B cell (primary cell): ENCODE measurements around the gene IL25. TPM values are rescaled to one million over a fixed set of nuclear protein-coding genes. Genes with fewer than 3 reads are reported as not detected.

Experiments
- ATAC-seq: fragments of 200-7000 bp; cut with Tn5 transposase; one replicate; pipeline ENCODE4 v1.10.0; 2021; ENCODE audit warnings: low read depth, mild to moderate bottlenecking, moderate number of reproducible peaks, moderate library complexity
- CTCF ChIA-PET: fragments of 350-600 bp; sonication (Branson Sonifier 250); formaldehyde crosslinking; loops from one replicate; lab custom pipeline; 2021; ENCODE audit warnings: antibody characterized with exemption, inconsistent platforms; lab: Charles Lee
- POLR2A ChIA-PET: fragments of 350-600 bp; sonication (Branson Sonifier 250); formaldehyde crosslinking; loops from one replicate; lab custom pipeline; 2021; ENCODE audit warnings: antibody characterized with exemption; lab: Charles Lee
- DNase-seq: peaks from one replicate; pipeline ENCODE4 v3.0.0; 2013
- H2AFZ ChIP-seq: 2 replicates; pipeline ENCODE4 v1.6.1; 2012; ENCODE audit warnings: mild to moderate bottlenecking, low read depth, low read length; ENCODE audit not compliant: insufficient read depth, poor library complexity, severe bottlenecking
- H3K27ac ChIP-seq, 2 donors: 1 replicate in 1 of 2; 2 replicates in 1 of 2; pipeline ENCODE4 v1.5.1; 2012 to 2013; ENCODE audit warnings: low read length in 2 of 2, mild to moderate bottlenecking in 2 of 2, moderate library complexity in 1 of 2
- H3K27me3 ChIP-seq, 4 experiments: fragments of 200-600 bp in 1 of 4; sonication (generic) in 1 of 4; replicated peaks in 1 of 4; 1 replicate in 2 of 4; 2 replicates in 2 of 4; pipeline versions ENCODE4 v1.6.1 to v1.7.0; 2013 to 2016; ENCODE audit warnings: low read length in 3 of 4, mild to moderate bottlenecking in 2 of 4, mixed read lengths in 1 of 4, moderate library complexity in 1 of 4; ENCODE audit not compliant: insufficient read depth in 4 of 4, control insufficient read depth in 3 of 4; ENCODE audit errors: control extremely low read depth in 1 of 4
- H3K36me3 ChIP-seq, 2 experiments: replicated peaks in 1 of 2; 1 replicate in 1 of 2; 2 replicates in 1 of 2; pipeline versions ENCODE4 v1.6.1 to v1.7.1; 2013; ENCODE audit warnings: low read length in 1 of 2; ENCODE audit not compliant: insufficient read depth in 2 of 2, control insufficient read depth in 1 of 2; ENCODE audit errors: control extremely low read depth in 1 of 2, extremely low read depth in 1 of 2
- H3K4me1 ChIP-seq, 2 donors: fragments of 200-600 bp in 1 of 2; sonication (generic) in 1 of 2; 1 replicate in 1 of 2; 2 replicates in 1 of 2; pipeline versions ENCODE4 v1.5.1 to v1.6.1; 2013 to 2017; ENCODE audit warnings: low read length in 2 of 2; ENCODE audit not compliant: control insufficient read depth in 2 of 2, insufficient read depth in 2 of 2
- H3K4me2 ChIP-seq: replicated peaks from 2 replicates; pipeline ENCODE3; 2012; ENCODE audit warnings: mild to moderate bottlenecking, low read depth, low read length; ENCODE audit not compliant: poor library complexity, severe bottlenecking
- H3K4me3 ChIP-seq, 5 experiments: fragments of 200-600 bp in 1 of 5; sonication (generic) in 1 of 5; 1 replicate in 3 of 5; 2 replicates in 2 of 5; pipeline versions ENCODE4 v1.5.1 to v1.7.0; 2011 to 2016; ENCODE audit warnings: low read length in 4 of 5, mild to moderate bottlenecking in 4 of 5, low read depth in 2 of 5, control low read depth in 1 of 5, moderate library complexity in 1 of 5; ENCODE audit not compliant: insufficient read depth in 1 of 5; ENCODE audit errors: control extremely low read depth in 1 of 5, extremely low read depth in 1 of 5
- H3K79me2 ChIP-seq: fragments of 200-600 bp; sonication (generic); one replicate; pipeline ENCODE4 v1.6.0; 2016; ENCODE audit warnings: low read length; ENCODE audit not compliant: control insufficient read depth, insufficient read depth
- H3K9ac ChIP-seq: fragments of 200-600 bp; sonication (generic); 2 replicates; pipeline ENCODE4 v1.6.1; 2017; ENCODE audit warnings: mild to moderate bottlenecking, low read length, moderate library complexity
- H3K9me3 ChIP-seq, 3 donors: one replicate each; pipeline versions ENCODE4 v1.6.1 to v1.7.1; 2013; ENCODE audit warnings: low read length in 2 of 3; ENCODE audit not compliant: control insufficient read depth in 2 of 3, insufficient read depth in 1 of 3; ENCODE audit errors: control extremely low read depth in 1 of 3
- H4K20me1 ChIP-seq: 2 replicates; pipeline ENCODE4 v1.6.0; 2012; ENCODE audit warnings: mild to moderate bottlenecking, low read length; ENCODE audit not compliant: insufficient read depth, control insufficient read depth, poor library complexity, severe bottlenecking
- H3K27ac Mint-ChIP-seq: one replicate; pipeline ENCODE4 v1.8.0; 2021; ENCODE audit warnings: mixed read lengths
- H3K27me3 Mint-ChIP-seq: one replicate; pipeline ENCODE4 v1.8.0; 2021; ENCODE audit warnings: mixed read lengths
- H3K4me1 Mint-ChIP-seq: one replicate; pipeline ENCODE4 v1.8.0; 2021; ENCODE audit warnings: mixed read lengths
- H3K4me3 Mint-ChIP-seq: one replicate; pipeline ENCODE4 v1.8.0; 2021; ENCODE audit warnings: mixed read lengths
- H3K9me3 Mint-ChIP-seq: one replicate; pipeline ENCODE4 v1.8.0; 2022; ENCODE audit warnings: mixed read lengths; ENCODE audit not compliant: insufficient read depth
- EZH2 ChIP-seq: IDR thresholded peaks from 2 replicates; pipeline ENCODE4 v1.6.1; 2012; ENCODE audit warnings: borderline replicate concordance, low read depth, mild to moderate bottlenecking, moderate library complexity, low read length; ENCODE audit not compliant: insufficient read depth, poor library complexity, severe bottlenecking
- WGBS: methylation state at CpG from one replicate; pipeline ENCODE4 v1.1.5; 2013; ENCODE audit warnings: missing lambda C conversion rate; ENCODE audit not compliant: insufficient coverage; 5-methylcytosine and 5-hydroxymethylcytosine counted together
- intact Hi-C: fragments of 100-400 bp; cut with micrococcal nuclease; formaldehyde crosslinking; loops from one replicate; pipeline ENCODE4 v1.10.0; 2022
- polyA plus RNA-seq: library from polyadenylated mRNA; depleted of rRNA; stranded (reverse); fragments of >200 nt; gene quantifications from 2 replicates; pipeline ENCODE4 v1.2.3, GENCODE V29; 2012
- total RNA-seq, 2 donors: library from RNA; stranded (reverse); fragments of 120-200 nt in 1 of 2; gene quantifications; 1 replicate in 1 of 2; 2 replicates in 1 of 2; pipeline versions ENCODE4 v1.2.3 to v1.2.4, GENCODE V29; 2013 to 2022
- TF ChIP-seq, protein P1 (sequence below): fragments of 200-600 bp; IDR thresholded peaks from one replicate; pipeline ENCODE4 v1.8.0; 2022; ENCODE audit warnings: antibody characterized with exemption, mild to moderate bottlenecking

IL25 gene
- total and polyA plus RNA-seq, 2 donors (not counting 1 experiment from before 2014, with no cell fraction given), result not detected

DNA sequence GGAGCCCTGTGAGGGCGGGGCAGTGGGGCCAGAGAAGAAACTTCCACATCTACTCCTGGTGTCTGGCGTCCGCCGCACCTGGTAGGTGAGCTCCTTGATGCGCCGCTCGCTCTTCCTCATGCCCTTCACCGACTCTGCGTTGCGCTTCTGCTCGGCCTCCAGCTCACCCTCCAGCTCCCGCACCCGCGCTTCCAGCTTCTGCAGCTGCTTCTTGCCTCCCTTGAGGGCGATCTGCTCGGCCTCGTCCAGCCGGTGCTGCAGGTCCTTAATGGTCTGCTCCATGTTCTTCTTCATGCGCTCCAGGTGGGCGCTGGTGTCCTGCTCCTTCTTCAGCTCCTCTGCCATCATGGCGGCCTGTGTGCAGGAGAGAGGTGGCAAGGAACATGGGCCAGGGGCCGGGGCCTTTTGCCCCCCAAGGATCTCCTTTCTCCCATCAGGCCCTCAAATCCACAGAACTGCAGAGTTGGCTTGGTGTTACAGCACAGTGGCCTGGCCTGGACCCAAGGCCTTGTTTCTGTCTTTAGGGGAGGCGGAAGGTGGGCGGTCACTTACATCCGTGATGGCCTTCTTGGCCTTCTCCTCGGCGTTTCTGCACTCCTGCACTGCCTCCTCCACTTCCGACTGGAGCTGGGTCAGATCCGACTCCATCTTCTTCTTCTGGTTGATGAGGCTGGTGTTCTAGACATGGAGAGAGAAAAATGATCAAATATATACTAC, 11.9 kb downstream of the IL25 start:
- Mint-ChIP-seq H3K27ac (no peak overlapping the region), H3K4me3 (no peak overlapping the region), H3K9me3 (no peaks in the 10 kb centered on the region), H3K27me3 (peaks cover 35% of the 10 kb centered on the region), H3K4me1 (no peaks in the 10 kb centered on the region)
- Histone ChIP-seq H3K36me3 (no peaks in the 10 kb centered on the region), H3K9me3 (no peaks in the 10 kb centered on the region), H3K27ac (no peak overlapping the region), H3K4me2 (no peak overlapping the region), H2AFZ (no peak overlapping the region), H3K4me1 (no peaks in the 10 kb centered on the region), H3K4me3 (no peak overlapping the region), H3K27me3 (peaks cover 0 to 12% (median 0%) of the 10 kb centered on the region in 4 experiments), H3K79me2 (no peaks in the 10 kb centered on the region), H4K20me1 (no peaks in the 10 kb centered on the region), H3K9ac (no peak overlapping the region)
- ATAC-seq (no peak), DNase-seq (no peak)
- CTCF ChIA-PET, result interaction anchor here (1.4 to 1.5 kb wide), 2 partner anchors 10 to 46 kb away, joined by 3 to 4 read pairs; no protein-coding TSS in a partner anchor
- 97% methylated on average over 20 of the region's 29 CpGs for WGBS
- intact Hi-C loops, result no loop called here
- POLR2A ChIA-PET, result no interaction called here
- TF ChIP-seq, protein P1, sequence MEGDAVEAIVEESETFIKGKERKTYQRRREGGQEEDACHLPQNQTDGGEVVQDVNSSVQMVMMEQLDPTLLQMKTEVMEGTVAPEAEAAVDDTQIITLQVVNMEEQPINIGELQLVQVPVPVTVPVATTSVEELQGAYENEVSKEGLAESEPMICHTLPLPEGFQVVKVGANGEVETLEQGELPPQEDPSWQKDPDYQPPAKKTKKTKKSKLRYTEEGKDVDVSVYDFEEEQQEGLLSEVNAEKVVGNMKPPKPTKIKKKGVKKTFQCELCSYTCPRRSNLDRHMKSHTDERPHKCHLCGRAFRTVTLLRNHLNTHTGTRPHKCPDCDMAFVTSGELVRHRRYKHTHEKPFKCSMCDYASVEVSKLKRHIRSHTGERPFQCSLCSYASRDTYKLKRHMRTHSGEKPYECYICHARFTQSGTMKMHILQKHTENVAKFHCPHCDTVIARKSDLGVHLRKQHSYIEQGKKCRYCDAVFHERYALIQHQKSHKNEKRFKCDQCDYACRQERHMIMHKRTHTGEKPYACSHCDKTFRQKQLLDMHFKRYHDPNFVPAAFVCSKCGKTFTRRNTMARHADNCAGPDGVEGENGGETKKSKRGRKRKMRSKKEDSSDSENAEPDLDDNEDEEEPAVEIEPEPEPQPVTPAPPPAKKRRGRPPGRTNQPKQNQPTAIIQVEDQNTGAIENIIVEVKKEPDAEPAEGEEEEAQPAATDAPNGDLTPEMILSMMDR, result no peak
- no peak for TF ChIP-seq EZH2

DNA sequence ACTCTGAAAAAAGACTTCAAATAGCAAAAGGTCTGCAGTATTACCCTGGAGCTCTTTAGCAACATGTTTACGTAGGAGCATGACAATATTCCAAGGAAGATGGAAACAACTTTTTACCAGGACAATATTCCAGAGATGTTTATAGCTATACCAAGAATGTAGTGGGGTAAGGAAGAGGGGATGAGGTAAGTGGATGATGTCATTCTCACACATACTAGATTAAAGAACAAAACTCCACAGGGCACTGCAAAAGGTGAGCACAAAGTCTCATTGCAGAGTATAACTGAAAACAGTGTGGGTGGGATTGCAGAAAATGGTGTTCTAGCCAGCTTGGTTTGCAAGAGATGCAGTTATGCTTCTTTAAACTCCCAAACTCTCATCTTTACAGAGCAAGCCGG, 12.6 kb downstream of the IL25 start:
- Mint-ChIP-seq H3K4me3 (no peak overlapping the region), H3K27ac (no peak overlapping the region), H3K9me3 (no peaks in the 10 kb centered on the region), H3K4me1 (no peaks in the 10 kb centered on the region), H3K27me3 (peaks cover 31% of the 10 kb centered on the region)
- no peak overlapping the region for H3K4me2 ChIP-seq
- DNase-seq (no peak), ATAC-seq (no peak)
- H3K4me3 ChIP-seq, result no peak overlapping the region
- no peaks in the 10 kb centered on the region for H3K36me3 ChIP-seq
- WGBS, result no CpG with 5 or more reads among the region's 2 CpGs
- H2AFZ ChIP-seq, result no peak overlapping the region
- H3K4me1 ChIP-seq, result no peaks in the 10 kb centered on the region
- ChIA-PET POLR2A (no interaction called here), CTCF (interaction anchor here (1.0 to 1.5 kb wide), 2 partner anchors 11 to 120 kb away, joined by 4 read pairs; no protein-coding TSS in a partner anchor)
- no peak for TF ChIP-seq EZH2
- TF ChIP-seq, protein P1, result no peak
- no peak overlapping the region for H3K27ac ChIP-seq
- H4K20me1 ChIP-seq, result no peaks in the 10 kb centered on the region
- intact Hi-C loops, result no loop called here
- H3K9ac ChIP-seq, result no peak overlapping the region
- no peaks in the 10 kb centered on the region for H3K9me3 ChIP-seq
- no peaks in the 10 kb centered on the region for H3K79me2 ChIP-seq
- peaks cover 0 to 12% (median 0%) of the 10 kb centered on the region in 4 experiments for H3K27me3 ChIP-seq
